RWPE2 (cell line): ENCODE results near the gene ERBB4.

Experiments
- ATAC-seq: fragments of 200-7000 bp; cut with Tn5 transposase; 3 replicates; pipeline ENCODE4 v1.9.1; 2021; ENCODE audit warnings: low read depth
- DNase-seq: peaks from one replicate; pipeline ENCODE4 v3.0.0-alpha.2; 2020; ENCODE audit warnings: low spot score
- H3K27ac ChIP-seq: fragments of 450-650 bp; 2 replicates; pipeline ENCODE4 v1.5.1; 2017; ENCODE audit warnings: mild to moderate bottlenecking; ENCODE audit not compliant: poor library complexity, severe bottlenecking
- H3K27me3 ChIP-seq: fragments of 250-450 bp; sonication (Bioruptor Pico); 2 replicates; pipeline ENCODE4 v1.5.1; 2021; ENCODE audit warnings: mild to moderate bottlenecking, moderate library complexity; ENCODE audit not compliant: insufficient read depth, poor library complexity, severe bottlenecking
- H3K36me3 ChIP-seq: fragments of 250-450 bp; sonication (Bioruptor Pico); 2 replicates; pipeline ENCODE4 v1.5.1; 2020; ENCODE audit warnings: low read depth, mild to moderate bottlenecking, moderate library complexity
- H3K4me1 ChIP-seq: fragments of 250-450 bp; sonication (Bioruptor Pico); 2 replicates; pipeline ENCODE4 v1.5.1; 2021; ENCODE audit warnings: mild to moderate bottlenecking, moderate library complexity; ENCODE audit not compliant: insufficient read depth, poor library complexity, severe bottlenecking
- H3K4me3 ChIP-seq: fragments of 250-450 bp; sonication (Bioruptor Pico); 2 replicates; pipeline ENCODE4 v1.5.1; 2021; ENCODE audit warnings: mild to moderate bottlenecking, moderate library complexity; ENCODE audit not compliant: severe bottlenecking
- H3K9me3 ChIP-seq: fragments of 250-450 bp; sonication (Bioruptor Pico); 2 replicates; pipeline ENCODE4 v1.5.1; 2021; ENCODE audit warnings: mild to moderate bottlenecking, moderate library complexity; ENCODE audit not compliant: severe bottlenecking
- CTCF ChIP-seq: fragments of 450-650 bp; IDR thresholded peaks from one replicate; pipeline ENCODE4 v1.5.1; 2017; ENCODE audit warnings: mild to moderate bottlenecking, moderate library complexity; ENCODE audit not compliant: poor library complexity, severe bottlenecking

The ERBB4 gene

GRCh38 chr2:211649331-211649730 lies 889.3 kb downstream of the ERBB4 start:
- no peaks in the 10 kb centered on the region for H3K4me1 ChIP-seq
- TF ChIP-seq CTCF, result no peak
- no peaks in the 10 kb centered on the region for H3K9me3 ChIP-seq
- no peak overlapping the region for H3K4me3 ChIP-seq
- no peaks in the 10 kb centered on the region for H3K27me3 ChIP-seq
- no peak for ATAC-seq
- H3K36me3 ChIP-seq, result no peaks in the 10 kb centered on the region
- DNase-seq, result no peak
- no peak overlapping the region for H3K27ac ChIP-seq

GRCh38 chr2:211631503-211631902 lies 907.1 kb downstream of the ERBB4 start:
- H3K36me3 ChIP-seq, result no peaks in the 10 kb centered on the region
- TF ChIP-seq CTCF, result no peak
- H3K27me3 ChIP-seq, result no peaks in the 10 kb centered on the region
- ATAC-seq (no peak), DNase-seq (no peak)
- no peaks in the 10 kb centered on the region for H3K9me3 ChIP-seq
- no peak overlapping the region for H3K4me3 ChIP-seq
- no peaks in the 10 kb centered on the region for H3K4me1 ChIP-seq
- no peak overlapping the region for H3K27ac ChIP-seq

- Histone ChIP-seq H3K27me3 (no peaks in the 10 kb centered on the region), H3K4me1 (no peaks in the 10 kb centered on the region), H3K36me3 (no peaks in the 10 kb centered on the region), H3K9me3 (no peaks in the 10 kb centered on the region), H3K27ac (no peak overlapping the region), H3K4me3 (no peak overlapping the region)
- ATAC-seq, result no peak
- no peak for TF ChIP-seq CTCF
- DNase-seq, result no peak
Observed at GRCh38 chr2:211623096-211623495, 915.5 kb downstream of the ERBB4 start.

GRCh38 chr2:211620986-211621385 lies 917.6 kb downstream of the ERBB4 start:
- TF ChIP-seq CTCF, result no peak
- ATAC-seq, result no peak
- Histone ChIP-seq H3K27me3 (no peaks in the 10 kb centered on the region), H3K4me3 (no peak overlapping the region), H3K9me3 (no peaks in the 10 kb centered on the region), H3K27ac (no peak overlapping the region), H3K4me1 (no peaks in the 10 kb centered on the region), H3K36me3 (no peaks in the 10 kb centered on the region)
- no peak for DNase-seq

- no peak for DNase-seq
- no peak for ATAC-seq
- Histone ChIP-seq H3K9me3 (no peaks in the 10 kb centered on the region), H3K27ac (no peak overlapping the region), H3K4me3 (no peak overlapping the region), H3K4me1 (no peaks in the 10 kb centered on the region), H3K27me3 (no peaks in the 10 kb centered on the region), H3K36me3 (no peaks in the 10 kb centered on the region)
- no peak for TF ChIP-seq CTCF
Observed at GRCh38 chr2:211617803-211618202, 920.8 kb downstream of the ERBB4 start.
